NCI-H526 (cell line): ENCODE measurements around the gene BANK1.

Source experiments
- DNase-seq, 2 experiments: peaks; one replicate each; lab custom pipeline; 2025; lab: John Stamatoyannopoulos, UW

BANK1 gene

DNA sequence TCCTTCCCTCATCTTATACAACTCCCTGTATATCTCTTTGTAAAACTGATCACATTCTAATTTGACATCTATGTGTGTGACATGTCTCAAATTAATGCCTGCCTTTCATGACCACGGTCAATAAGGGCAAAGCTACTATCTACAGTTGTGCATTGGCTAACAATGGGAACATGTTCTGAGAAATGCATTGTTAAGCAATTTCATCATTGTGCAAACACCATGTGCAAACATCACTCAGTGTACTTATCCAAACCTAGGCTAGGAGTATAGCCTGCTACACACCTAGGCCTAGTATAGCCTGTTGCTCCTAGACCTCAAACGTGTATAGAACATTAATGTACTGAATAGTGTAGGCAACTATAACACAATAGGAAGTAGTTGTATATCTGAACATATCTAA is 95.0 kb downstream of the BANK1 start:
- DNase-seq = no peak

DNA sequence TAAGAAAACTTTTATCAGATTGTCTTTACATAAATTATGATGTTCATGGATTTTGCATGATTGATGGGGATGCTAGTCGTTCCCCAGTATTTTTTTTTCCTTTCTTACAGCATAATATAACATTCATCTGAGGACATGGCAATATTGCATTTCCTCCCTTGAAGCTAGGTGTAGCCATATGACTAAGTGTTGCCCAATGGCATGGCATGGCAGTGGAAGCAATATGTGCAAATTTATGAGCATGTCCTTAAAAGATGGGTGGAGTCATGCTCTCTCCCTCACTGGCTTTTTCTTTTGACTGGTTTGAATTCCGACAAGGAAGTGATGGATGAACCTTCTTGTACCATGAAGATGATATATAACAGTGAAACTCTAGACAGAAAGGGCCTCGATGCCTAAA is 96.3 kb downstream of the BANK1 start:
- no peak for DNase-seq

DNA sequence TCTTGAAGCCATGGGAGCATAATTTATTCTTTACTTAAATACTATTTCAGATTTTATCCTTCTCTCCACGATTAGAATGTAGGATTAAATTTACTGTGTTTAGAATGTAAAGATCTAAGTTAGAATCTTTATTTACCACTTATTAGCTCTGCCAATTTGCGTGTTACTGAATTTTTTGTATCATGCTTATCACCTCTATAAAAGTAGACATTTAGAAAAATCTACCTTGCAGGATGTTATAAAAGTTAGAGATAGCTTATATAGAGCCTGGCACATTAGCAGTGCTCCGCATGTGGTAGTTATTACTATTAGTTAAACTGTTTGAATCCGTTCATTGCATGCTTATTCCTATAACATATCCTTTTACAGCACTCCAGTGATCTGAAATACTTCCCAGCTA is 97.9 kb downstream of the BANK1 start:
- no peak for DNase-seq

DNA sequence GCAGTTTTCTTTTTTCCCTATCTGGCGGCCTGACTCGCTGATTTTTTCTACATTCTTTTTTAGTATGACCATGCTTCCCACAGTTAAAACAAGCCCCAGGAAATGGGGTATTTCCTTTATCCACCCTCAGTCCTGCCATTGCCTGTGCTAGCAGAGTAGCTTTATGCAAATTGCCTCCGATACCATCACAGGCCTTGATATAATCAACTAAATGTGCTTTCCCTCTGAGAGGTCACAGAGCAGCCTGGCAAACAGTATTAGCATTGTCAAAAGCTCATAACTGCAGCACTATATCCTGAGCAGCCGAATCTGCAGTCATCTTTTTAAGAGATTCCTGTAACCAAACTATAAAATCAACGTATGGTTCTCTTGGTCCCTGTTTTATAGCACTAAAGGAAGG is 115.0 kb downstream of the BANK1 start:
- peak; percentile 20 to 65 for DNase-seq

DNA sequence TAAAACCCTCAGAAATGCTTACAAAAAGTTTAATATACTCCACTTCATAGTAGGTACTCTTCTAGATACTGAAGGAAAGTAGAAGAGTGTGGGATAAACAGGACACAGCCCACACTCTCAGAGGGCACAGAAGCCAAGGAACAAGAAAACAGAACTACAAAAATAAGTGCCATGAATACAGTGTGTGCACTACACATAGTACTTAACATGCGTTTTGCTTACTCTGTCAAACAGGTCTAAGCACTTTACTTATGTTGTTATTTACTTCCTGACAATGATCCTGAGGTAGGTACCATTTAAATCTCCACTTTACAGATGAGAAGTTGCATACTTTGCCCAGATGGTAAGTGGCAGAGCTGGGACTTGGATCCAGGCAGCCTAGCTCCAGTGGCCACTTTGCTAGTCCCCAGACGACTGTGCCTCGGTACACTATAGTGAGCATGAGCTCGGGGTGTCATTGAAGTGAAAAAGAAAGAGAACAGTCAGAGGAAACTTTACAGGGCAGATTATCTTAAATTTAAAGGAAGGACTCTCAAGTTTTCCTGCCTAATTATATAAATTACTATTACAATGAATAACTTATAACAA is 120.3 kb downstream of the BANK1 start:
- no peak for DNase-seq

DNA sequence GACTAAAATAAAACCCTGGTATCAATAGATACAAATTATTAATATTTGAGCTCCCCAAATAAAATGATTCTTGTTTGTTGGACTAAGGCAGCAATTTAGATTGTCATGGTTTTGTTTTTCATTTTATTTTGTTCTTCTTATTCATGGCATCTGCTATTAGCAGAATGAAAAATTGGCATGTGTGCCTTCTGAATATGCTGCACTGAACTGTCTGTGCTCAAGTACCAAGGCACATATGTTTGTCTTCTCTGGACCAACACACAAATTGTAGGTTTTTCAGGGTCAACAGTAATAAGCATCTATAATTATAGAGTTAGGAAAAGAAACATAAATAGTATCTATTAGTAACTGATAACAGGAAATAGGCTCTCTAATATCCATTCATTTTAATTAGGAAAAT is 121.1 kb downstream of the BANK1 start:
- no peak for DNase-seq

DNA sequence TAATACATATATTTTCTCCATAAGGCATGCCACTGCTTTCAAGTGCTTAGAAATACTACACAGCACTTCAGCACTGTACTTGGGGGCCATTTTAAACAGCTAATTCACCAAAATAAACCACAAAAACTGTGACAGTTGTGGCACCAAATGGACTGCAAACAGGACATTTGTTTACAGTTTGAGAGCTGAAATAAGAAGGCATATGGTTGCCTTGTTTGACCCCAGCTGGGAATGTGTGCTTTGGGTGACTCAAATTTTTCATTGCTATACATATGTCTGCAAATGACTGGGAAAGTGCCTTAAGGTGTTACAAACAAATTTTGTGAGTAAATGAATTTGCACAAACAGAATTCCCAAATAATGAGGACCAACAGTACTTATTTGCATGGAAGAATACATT is 124.2 kb downstream of the BANK1 start:
- DNase-seq = no peak

DNA sequence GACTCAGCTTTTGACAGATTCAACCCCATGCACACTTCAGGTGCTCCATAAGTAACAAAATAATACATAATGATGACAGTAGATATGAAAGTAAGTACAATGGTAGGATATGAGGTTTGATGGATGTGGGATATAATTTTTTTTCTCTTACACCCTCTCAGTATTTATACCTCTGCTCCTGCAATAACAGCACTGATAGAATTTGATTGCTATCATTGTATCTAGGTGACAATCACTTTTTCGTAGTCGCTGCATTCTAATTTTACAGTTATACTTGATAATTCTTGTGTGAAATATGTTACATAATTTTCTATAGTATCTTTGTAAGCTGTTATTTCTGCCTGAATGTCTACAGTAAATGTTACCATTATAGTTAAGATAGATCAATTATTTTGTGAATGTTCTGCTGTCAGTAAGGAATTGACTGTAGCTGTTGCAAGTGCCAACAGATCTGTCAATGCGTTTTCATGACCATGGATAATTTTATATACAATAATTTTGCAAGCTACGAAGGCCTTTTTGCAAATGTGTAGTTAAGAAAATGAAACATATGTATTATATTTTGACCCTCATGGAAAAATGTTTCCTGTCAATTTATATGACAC is 128.9 kb downstream of the BANK1 start:
- no peak for DNase-seq

DNA sequence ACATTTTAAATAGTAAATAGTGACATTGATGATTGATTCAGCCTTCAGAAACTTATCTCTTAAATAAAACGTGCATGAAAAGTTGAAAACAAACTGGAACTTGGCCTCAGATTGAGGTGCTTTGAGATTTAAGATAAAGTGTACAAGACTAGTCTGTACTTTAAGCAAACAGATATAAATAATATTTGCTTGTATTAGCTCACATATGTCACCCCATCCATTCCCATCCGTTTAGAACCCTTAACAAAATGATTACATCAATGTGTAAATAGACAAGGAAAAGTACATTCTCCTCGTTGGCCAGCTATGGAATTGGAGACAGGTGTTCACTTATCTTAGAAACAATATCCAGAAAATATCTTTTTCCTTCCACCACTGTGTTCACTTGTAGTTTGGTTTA is 130.8 kb downstream of the BANK1 start:
- DNase-seq = no peak

DNA sequence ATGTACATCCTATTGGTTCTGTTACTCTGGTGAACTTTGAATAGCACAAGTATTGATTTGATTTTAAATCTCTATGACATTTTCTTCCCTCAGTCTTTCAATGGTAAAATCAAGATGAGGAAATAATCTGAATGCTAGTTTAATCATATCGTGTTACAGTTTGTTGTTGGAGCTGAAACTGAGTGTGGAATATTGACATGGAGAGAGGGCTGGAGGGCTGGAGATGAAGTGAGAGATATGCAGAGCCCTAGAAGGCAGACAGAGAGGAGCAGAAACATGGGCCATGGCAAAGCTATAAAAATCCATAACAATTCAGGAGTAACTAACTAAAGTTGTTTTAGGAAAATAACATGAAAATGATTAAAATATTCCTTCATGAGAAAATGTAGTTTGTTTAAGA is 141.1 kb downstream of the BANK1 start:
- no peak for DNase-seq

DNA sequence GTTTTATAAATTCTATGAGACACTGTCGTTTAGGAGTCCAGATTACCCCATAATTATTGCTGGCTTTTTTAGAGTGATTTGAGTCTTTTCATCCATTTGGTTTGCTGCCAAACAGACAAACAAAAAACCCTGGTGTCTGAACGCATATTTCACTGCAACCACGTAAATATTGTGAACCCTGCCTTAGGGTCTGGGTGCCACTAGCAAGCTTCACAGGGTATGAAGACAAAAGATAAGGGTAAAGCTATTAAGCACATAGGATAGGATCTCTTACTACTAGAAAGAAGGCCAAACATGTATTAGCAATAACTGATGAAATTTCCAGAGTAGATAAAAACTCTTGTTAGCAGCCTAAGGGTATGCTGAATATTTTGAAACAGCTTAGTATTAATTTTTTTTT is 143.3 kb downstream of the BANK1 start:
- DNase-seq = no peak

DNA sequence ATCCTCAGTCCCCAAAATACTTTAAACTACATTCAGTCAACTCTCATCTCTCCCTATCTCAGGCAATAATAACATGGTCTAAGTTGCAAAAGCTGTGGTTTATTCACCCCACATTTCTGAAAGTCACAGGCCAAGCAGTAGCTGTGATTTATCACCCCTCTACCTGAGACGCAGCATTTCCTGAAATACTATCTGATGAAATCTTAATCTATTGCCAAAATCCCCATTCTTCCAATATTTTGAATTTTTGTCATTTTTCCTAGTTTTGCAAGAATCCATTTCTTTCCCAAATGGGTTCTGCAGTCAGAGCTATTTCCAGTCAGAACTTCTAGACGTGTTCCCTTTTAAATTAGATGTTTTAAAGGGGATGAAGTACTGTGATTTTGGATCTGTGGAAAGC is 148.3 kb downstream of the BANK1 start:
- no peak for DNase-seq

DNA sequence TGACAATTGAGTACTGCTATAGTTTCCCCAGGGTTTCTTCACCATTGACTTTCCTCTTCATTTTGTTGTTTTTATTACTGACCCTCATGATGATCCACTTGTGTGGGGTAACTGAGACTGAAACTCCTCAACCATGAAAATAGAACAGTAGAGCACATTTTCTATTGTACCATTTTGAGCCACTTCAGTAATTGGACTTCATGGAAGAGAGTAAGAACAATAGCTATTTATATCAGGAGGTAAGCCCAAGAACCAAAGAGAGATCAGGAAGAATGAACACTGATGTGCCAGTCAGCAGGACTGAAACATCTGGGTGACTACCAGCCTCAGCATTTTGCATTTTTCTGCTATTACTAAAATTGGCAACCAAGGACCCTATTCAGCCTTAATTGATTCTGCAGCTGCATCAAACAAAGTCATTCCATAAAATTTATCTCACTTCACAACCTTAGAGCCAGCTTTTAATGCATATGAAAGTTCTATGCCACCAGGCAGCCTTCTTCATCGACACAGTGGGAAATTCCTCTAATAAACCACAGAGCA is 151.4 kb downstream of the BANK1 start:
- no peak for DNase-seq

DNA sequence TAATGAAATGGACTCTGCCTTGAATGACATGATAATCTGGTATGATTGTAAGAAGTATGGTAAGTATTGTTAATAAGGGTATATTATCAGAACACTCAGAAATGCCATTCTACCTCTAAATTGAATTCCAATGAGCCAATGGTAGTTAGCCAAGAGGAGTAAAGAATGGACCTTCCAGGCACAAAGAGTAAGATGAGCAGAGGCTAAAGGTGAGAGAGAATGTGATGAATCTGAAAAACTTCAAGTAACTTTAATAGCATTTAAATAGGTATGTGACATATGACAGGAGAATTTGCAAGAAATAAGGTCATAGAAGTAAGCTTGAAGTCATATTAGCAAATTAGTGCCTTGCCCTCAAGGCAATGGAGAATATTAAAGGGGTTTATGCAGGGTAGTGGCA is 152.4 kb downstream of the BANK1 start:
- DNase-seq = no peak

DNA sequence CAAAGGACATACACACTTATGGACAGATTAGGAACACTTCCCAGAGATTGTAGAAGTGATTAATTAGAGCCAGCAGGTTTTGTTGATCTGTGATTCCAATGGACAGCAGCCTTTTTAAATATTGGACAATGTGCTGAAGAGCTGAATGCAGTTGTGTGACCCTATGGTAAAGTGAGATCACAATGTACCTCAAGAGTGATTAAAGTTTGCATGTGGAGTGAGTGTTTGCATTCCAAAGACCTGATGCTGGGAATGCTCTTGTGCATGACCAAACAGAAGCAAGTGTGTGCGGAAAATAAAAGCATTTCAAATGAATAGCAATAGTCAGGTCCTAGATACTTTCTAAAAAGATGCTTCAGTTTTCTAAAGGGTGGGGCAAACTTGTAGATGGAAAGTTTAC is 154.1 kb downstream of the BANK1 start:
- DNase-seq = no peak

DNA sequence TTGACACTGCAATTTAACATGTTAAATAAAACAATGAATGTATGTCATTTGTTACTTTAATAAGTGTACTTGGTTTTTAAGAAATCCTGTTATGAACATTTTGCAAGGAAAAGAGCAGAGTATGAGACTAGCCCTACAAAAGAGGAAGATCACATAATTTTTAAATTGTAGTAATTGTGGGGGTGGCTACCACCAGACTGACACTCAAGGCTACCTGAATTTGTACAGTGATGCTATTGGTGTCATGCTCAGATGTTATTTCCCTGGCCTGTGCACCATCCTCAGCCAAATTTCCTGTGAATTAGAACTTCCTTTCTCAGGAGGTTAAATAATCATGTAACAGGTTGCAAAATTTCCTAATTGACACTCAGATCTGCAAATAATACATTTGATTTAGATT is 157.5 kb downstream of the BANK1 start:
- no peak for DNase-seq

DNA sequence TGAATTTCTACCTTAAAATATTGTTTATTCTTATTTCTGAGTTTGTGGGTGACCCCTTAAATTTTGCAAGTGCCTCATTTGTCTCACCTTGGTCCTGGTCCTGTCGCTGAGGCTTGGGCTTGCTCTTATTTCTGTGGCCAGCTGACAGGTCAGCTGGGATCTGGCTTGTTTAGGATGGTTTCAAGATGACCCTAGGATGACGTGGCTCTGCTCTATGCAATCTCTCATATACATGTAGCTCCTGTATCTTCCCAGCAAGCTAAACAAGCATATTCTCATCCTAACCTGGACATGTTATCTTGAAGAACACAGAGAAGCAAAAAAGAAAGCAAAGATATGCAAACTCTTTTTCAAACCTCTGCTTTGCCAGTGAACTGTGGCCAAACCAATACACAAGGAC is 158.4 kb downstream of the BANK1 start:
- no peak for DNase-seq

DNA sequence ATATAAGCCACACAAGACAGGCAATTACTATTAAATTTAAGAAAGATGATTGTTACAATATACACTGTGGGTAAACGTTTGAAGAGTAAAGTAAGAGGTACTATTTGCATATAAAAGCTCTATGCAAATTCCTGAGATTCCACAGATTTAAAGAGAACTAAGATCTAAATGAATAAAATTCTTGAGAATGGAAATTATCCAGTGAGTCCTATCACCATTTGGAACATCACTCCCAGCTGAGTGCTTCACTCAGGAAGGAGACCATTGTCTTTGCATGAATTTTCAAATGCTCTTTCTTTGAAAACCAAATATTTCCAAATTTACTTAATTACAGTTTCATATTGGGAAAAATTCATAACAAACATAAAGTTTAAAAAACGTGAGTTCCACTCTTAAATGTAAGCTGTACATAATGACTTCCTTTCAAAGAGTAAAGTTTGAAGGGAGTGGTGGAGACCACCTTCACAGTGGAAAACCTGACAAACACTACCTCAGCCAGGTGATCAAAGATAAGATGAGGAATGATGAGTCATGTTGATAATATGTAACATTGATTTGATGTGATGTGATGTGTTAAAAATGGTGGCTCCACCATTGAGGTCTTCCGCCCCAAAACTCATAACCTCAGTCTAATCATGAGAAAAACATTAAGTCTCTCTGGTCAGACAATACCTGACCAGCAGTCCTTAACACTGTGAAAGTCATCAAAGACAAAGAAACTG is 159.9 kb downstream of the BANK1 start:
- DNase-seq = no peak

DNA sequence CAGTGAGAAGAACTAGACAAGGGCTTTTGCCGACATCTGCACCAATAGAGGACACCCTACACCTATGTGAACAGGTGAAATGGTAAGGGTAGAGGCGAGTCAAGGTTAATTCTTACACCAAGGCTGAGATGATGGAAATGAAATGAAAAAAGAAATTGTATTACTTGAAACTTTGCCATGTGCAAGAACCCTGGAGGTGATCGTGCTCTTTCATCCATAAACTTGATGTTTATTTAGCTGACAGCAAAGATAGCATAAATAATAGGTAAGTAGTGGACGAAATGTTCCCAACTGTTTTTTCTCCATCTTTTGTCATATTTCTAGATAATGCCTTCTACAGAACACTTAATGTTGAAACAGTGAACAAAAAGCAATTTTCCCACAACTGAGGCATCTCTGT is 162.5 kb downstream of the BANK1 start:
- DNase-seq = no peak

DNA sequence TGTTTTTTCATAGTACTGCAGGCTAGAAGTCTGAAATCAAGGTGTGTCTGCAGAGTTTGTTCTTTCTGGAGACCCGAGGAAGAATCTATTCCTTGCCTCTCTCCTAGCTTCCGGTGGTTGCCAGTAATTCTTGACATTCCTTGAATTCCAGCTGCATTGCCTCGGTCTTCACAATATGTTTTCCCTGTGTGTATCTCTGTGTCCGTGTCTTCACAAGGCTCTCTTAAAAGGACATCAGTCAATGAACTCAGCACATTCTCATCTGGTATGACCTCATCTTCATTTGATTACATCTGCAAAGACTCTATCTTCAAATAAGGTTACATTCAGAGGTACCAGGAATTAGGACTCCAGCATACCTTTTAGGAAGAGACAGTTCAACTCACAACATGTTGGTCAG is 163.4 kb downstream of the BANK1 start:
- DNase-seq = no peak

DNA sequence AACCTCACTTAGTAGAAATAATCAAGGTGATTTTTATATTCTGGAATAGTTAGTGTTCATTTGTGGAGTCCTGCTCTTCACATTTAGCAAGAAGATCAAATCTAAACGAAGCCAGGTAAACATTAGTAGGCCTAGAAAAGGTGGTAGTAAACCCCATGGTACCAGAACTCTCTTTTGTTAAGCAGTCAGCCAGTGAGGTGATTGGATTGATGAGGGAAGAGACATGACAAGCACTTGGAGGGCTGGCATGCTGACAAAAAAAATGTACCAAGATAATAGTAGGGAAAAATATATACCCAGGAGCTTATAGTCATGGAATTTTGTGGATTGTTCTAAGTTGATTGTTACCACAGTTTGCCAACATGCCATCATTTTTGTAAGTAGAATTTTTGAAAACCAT is 163.8 kb downstream of the BANK1 start:
- DNase-seq = no peak

DNA sequence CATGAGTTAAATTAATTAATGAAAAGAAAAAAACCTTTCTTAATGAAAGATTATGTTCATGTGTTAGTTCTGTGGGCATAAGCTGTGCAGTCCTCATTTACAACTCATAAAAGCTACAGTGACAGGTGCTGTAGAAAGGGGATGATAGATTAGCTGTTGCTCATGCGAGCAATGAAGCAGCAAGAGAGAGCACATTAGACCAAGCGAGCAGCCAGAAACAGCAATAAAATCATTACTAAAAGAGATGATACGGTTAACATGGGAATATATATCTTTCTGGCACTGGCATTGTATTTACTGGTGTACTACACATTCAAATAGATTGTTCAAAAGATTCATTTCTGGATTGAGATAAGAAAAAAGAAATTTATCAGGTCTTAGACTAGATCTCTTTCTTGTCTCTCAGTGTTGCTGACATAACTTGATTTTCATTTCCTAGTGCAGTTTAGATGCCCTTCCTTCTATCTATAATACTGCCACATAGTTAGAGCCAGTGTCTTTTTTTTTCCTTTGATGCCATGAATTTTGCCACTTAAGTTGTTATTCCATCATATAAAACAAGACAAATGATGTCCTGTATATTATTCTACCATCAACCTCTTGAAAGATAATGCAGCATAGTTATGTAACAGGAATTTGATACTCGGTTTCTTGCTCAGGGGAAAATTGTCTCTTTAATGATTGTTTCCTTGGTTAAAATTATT is 164.6 kb downstream of the BANK1 start:
- peak; percentile 19 to 38 for DNase-seq
